ENCODE measurements around the gene TMPRSS6. TPM values are rescaled to one million over a fixed set of nuclear protein-coding genes. Genes with fewer than 3 reads are reported as not detected.

Gene TMPRSS6
- total and polyA plus RNA-seq, 2 donors from 2014 or later = 1.4 TPM; not detected in 1

DNA sequence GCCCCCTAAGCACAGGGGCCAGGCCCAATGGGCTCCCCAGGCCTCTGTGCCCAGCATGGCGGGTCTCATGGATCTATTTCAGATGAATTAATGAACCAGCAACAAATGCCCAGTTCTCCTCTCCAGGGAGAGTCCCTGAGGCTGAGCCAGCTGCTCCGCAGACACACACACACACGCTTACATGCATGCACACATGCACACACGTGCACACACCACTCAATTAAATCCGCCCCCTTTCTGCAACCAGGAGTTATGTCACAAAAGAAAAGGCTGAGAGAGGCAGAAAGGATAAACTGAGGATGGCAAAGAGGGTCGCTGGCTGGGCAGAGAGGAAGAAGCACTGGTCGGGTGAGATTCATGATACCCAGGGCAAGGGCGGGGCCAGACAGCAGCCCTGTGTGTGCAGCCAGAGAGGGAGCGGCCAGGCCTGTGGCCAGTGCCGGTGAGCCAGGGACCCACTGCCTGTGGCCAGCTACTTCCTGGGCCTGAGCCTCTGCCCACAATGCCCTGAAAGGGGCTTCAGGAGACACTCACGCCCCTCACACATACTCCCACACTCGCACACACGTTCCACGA is 20.4 kb upstream of the TMPRSS6 start:
- intact Hi-C loops (cut with DNase I) = no loop called here
- Histone ChIP-seq H3K27ac (ENCODE audit: low read depth in 2 of 2, low read length in 2 of 2) (no peak overlapping the region), H3K9me3 (ENCODE audit: control insufficient read depth in 2 of 3, insufficient read depth in 1 of 3, low read length in 3 of 3) (no peaks in the 10 kb centered on the region), H3K4me1 (ENCODE audit: control insufficient read depth in 2 of 3, insufficient read depth in 2 of 3, low read depth in 1 of 3, low read length in 3 of 3) (no peaks in the 10 kb centered on the region), H3K9ac (ENCODE audit: low read length in 3 of 3) (no peak overlapping the region), H3K27me3 (ENCODE audit: control insufficient read depth, insufficient read depth, low read length) (no peaks in the 10 kb centered on the region), H3K36me3 (ENCODE audit: control insufficient read depth in 2 of 3, insufficient read depth in 3 of 3, low read length in 3 of 3) (no peaks in the 10 kb centered on the region), H3K4me3 (ENCODE audit: low read length in 3 of 3) (no peak overlapping the region)
- TF ChIP-seq, protein P1, sequence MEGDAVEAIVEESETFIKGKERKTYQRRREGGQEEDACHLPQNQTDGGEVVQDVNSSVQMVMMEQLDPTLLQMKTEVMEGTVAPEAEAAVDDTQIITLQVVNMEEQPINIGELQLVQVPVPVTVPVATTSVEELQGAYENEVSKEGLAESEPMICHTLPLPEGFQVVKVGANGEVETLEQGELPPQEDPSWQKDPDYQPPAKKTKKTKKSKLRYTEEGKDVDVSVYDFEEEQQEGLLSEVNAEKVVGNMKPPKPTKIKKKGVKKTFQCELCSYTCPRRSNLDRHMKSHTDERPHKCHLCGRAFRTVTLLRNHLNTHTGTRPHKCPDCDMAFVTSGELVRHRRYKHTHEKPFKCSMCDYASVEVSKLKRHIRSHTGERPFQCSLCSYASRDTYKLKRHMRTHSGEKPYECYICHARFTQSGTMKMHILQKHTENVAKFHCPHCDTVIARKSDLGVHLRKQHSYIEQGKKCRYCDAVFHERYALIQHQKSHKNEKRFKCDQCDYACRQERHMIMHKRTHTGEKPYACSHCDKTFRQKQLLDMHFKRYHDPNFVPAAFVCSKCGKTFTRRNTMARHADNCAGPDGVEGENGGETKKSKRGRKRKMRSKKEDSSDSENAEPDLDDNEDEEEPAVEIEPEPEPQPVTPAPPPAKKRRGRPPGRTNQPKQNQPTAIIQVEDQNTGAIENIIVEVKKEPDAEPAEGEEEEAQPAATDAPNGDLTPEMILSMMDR (IDR thresholded peaks at IDR 0.05; ENCODE audit: borderline replicate concordance, extremely low read depth, insufficient read depth) = no peak
- FAIRE-seq (no peak), DNase-seq (no peak)

- no peak overlapping the region for H3K4me3 ChIP-seq (ENCODE audit: low read length in 3 of 3)
- H3K27ac ChIP-seq (ENCODE audit: low read depth in 2 of 2, low read length in 2 of 2) = no peak overlapping the region
- intact Hi-C loops (cut with DNase I) = no loop called here
- H3K4me1 ChIP-seq (ENCODE audit: control insufficient read depth in 2 of 3, insufficient read depth in 2 of 3, low read depth in 1 of 3, low read length in 3 of 3) = no peaks in the 10 kb centered on the region
- TF ChIP-seq, protein P1 (IDR thresholded peaks at IDR 0.05; ENCODE audit: borderline replicate concordance, extremely low read depth, insufficient read depth) = no peak
- no peak for DNase-seq
- H3K36me3 ChIP-seq (ENCODE audit: control insufficient read depth in 2 of 3, insufficient read depth in 3 of 3, low read length in 3 of 3) = no peaks in the 10 kb centered on the region
- FAIRE-seq = no peak
- no peaks in the 10 kb centered on the region for H3K27me3 ChIP-seq (ENCODE audit: control insufficient read depth, insufficient read depth, low read length)
- H3K9me3 ChIP-seq (ENCODE audit: control insufficient read depth in 2 of 3, insufficient read depth in 1 of 3, low read length in 3 of 3) = no peaks in the 10 kb centered on the region
- no peak overlapping the region for H3K9ac ChIP-seq (ENCODE audit: low read length in 3 of 3)
These were observed 19.2 kb upstream of the TMPRSS6 start for GRCh38 chr22:37128555-37129281.

DNA sequence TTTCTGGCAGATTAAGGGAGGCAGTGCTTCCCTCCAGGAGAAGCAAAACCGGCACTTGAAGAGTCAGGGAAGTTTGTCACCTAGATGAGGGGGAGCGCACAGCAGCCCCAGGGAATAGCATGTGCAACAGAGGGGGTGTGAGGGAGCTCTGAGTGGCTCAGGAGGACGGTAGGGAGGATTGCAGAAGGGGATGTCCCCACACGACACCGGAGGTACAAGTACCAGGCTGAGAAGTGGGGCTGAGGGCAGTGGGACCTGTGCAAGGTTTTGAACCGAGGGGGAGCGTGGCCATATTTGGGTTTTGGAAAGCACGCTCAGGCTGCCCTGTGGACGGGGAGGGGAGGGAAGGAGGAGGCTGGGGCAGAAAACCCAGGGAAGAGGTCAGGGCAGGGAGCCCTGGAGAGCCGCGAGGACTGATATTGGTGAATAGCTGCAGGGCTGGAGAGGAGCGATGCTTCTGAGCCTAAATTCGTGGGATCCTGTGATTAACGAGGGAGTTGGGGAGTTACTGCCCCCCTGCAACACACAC is 17.9 kb upstream of the TMPRSS6 start:
- DNase-seq = no peak
- Histone ChIP-seq H3K9me3 (ENCODE audit: control insufficient read depth in 2 of 3, insufficient read depth in 1 of 3, low read length in 3 of 3) (no peaks in the 10 kb centered on the region), H3K36me3 (ENCODE audit: control insufficient read depth in 2 of 3, insufficient read depth in 3 of 3, low read length in 3 of 3) (no peaks in the 10 kb centered on the region), H3K27ac (ENCODE audit: low read depth in 2 of 2, low read length in 2 of 2) (no peak overlapping the region), H3K4me3 (ENCODE audit: low read length in 3 of 3) (no peak overlapping the region), H3K27me3 (ENCODE audit: control insufficient read depth, insufficient read depth, low read length) (no peaks in the 10 kb centered on the region), H3K4me1 (ENCODE audit: control insufficient read depth in 2 of 3, insufficient read depth in 2 of 3, low read depth in 1 of 3, low read length in 3 of 3) (no peaks in the 10 kb centered on the region), H3K9ac (ENCODE audit: low read length in 3 of 3) (no peak overlapping the region)
- TF ChIP-seq, protein P1 (IDR thresholded peaks at IDR 0.05; ENCODE audit: borderline replicate concordance, extremely low read depth, insufficient read depth) = no peak
- intact Hi-C loops (cut with DNase I) = no loop called here
- FAIRE-seq = no peak

All from kidney (tissue), 14 donors.